Astrocyte of the cerebellum (primary cell): ENCODE data around the gene CHRNA9.

ENCODE experiments used
- DNase-seq: peaks from one replicate; pipeline ENCODE4 v3.0.0-alpha.2; 2011; ENCODE audit warnings: low read depth
- H3K4me3 ChIP-seq: 2 replicates; pipeline ENCODE4 v1.5.1; 2011; ENCODE audit warnings: mild to moderate bottlenecking, low read depth, low read length, moderate library complexity
- CTCF ChIP-seq: IDR thresholded peaks from 2 replicates; pipeline ENCODE4 v1.5.1; 2012; ENCODE audit warnings: low read length, low read depth, moderate library complexity, mild to moderate bottlenecking; ENCODE audit errors: missing control alignments
- in situ Hi-C: cut with HindIII; loops from 2 replicates; pipeline ENCODE4 v1.10.0; 2017; ENCODE audit warnings: low sequenced_read_pairs

The CHRNA9 gene

GRCh38 chr4:40375095-40375494 is 40.0 kb downstream of the CHRNA9 start:
- in situ Hi-C loops: no loop called here
- TF ChIP-seq CTCF: no peak
- DNase-seq: no peak
- H3K4me3 ChIP-seq: no peak overlapping the region

- no peak for TF ChIP-seq CTCF
- H3K4me3 ChIP-seq: no peak overlapping the region
- DNase-seq: no peak
- in situ Hi-C loops: no loop called here
These were observed 40.5 kb downstream of the CHRNA9 start for GRCh38 chr4:40375620-40376019.

- no peak for DNase-seq
- TF ChIP-seq CTCF: no peak
- in situ Hi-C loops: no loop called here
- no peak overlapping the region for H3K4me3 ChIP-seq
These were observed 42.6 kb downstream of the CHRNA9 start for GRCh38 chr4:40377512-40378365.

- in situ Hi-C loops: no loop called here
- no peak for TF ChIP-seq CTCF
- no peak for DNase-seq
- H3K4me3 ChIP-seq: no peak overlapping the region
These were observed 43.5 kb downstream of the CHRNA9 start for GRCh38 chr4:40378619-40379018.

- no peak for DNase-seq
- no peak overlapping the region for H3K4me3 ChIP-seq
- no peak for TF ChIP-seq CTCF
- in situ Hi-C loops: no loop called here
These were observed 44.1 kb downstream of the CHRNA9 start for GRCh38 chr4:40379248-40379647.

GRCh38 chr4:40380647-40381046 is 45.5 kb downstream of the CHRNA9 start:
- in situ Hi-C loops: no loop called here
- no peak for TF ChIP-seq CTCF
- no peak overlapping the region for H3K4me3 ChIP-seq
- no peak for DNase-seq

GRCh38 chr4:40388239-40388638 is 53.1 kb downstream of the CHRNA9 start:
- in situ Hi-C loops: no loop called here
- H3K4me3 ChIP-seq: no peak overlapping the region
- TF ChIP-seq CTCF: no peak
- no peak for DNase-seq
